Activated naive CD8-positive, alpha-beta T cell treated with anti-CD3 and anti-CD28 coated beads, Interleukin-2, amount 50 U/mL, for 16 hours (primary cell): ENCODE results near the gene BHLHE23.

Experiments used
- DNase-seq: peaks from one replicate; pipeline ENCODE4 v3.0.0-alpha.2; 2020; ENCODE audit warnings: low read depth, low spot score

BHLHE23 gene

GRCh38 chr20:63006540-63007359 lies at the start of gene BHLHE23:
Gene BHLHE23, minus strand, starts transcription at chr20:63006964. Its CDS starts 190 bp downstream, at chr20:63006774.
- no peak for DNase-seq

- DNase-seq: no peak
These were observed 48.9 kb upstream of the BHLHE23 start for GRCh38 chr20:63055575-63056235.

DNA sequence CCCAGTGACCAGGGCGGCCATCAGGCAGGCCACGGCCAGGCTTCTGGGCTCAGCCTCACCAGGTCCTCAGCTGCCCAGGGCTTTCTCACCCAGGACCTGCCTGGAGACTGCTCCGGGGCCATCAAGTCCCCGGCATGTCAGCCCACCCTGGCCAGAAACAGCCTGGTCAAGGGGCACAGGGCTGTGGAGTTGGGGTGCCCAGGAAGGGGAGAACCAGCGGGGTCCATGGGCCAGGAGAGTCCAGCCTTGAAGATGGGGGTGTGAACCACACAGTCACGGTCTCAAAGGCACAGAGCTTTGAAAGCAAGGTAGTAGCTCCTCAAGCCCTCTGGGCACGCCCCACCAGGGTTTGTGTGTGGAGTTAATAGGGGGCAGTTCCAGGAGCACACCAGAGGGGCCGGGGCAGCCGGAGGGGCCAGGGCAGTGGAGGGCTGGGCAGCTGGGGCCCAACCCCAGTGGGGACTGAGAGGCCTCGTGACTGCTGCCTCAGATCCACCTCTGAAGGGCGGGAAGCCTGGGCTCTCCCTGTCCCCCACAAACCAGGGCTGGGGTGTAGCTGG lies 48.0 kb upstream of the BHLHE23 start:
- no peak for DNase-seq

DNA sequence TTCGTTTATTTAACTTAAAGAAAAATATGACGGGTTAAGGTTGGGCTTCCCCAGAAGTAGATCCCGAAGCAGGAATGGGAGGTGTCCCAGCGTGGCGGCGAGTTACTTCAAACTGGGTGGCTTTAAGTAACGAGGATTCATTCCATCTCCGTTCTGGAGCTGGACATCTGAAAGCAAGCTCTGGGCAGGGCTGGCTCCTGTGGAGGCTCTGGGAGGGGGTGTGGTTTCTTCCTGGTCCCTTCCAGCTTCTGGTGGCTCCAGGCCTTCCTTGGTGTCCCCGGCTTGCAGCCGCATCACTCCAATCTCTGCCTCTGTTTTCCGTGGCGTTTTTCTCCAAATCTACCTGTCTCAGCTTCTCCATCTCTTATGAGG lies 47.3 kb upstream of the BHLHE23 start:
- no peak for DNase-seq

DNA sequence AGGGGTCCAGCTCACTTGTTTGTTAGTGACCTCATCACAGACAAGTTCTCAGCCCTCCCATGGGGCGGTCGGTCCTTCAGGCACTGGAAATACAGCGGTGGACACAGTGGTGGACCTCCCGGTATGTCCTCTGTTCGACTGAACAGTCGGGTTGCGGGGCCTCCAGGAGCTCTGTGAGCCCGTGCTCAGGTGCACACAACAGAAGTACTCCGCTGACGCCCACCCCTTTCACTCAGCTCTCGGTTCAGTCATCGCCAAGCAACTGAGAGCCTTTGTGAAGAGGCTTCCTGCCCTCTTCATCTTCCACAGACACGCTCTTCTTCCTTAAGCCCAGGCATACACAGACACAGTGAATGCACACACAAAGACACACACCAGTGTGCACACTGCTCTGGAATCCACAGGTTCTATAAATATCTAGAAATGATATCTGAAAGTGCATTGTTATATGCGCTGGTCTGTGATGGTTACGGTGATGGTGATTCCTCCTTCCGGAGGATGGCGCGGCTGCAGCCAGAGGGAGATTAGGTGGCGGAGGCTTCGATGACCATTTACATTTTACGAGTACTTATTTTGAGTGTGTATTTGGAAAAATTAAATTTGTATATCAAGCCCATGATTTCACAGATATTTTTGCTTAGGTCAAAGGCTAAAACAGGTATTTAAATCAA lies 46.8 kb upstream of the BHLHE23 start:
- DNase-seq: no peak

DNA sequence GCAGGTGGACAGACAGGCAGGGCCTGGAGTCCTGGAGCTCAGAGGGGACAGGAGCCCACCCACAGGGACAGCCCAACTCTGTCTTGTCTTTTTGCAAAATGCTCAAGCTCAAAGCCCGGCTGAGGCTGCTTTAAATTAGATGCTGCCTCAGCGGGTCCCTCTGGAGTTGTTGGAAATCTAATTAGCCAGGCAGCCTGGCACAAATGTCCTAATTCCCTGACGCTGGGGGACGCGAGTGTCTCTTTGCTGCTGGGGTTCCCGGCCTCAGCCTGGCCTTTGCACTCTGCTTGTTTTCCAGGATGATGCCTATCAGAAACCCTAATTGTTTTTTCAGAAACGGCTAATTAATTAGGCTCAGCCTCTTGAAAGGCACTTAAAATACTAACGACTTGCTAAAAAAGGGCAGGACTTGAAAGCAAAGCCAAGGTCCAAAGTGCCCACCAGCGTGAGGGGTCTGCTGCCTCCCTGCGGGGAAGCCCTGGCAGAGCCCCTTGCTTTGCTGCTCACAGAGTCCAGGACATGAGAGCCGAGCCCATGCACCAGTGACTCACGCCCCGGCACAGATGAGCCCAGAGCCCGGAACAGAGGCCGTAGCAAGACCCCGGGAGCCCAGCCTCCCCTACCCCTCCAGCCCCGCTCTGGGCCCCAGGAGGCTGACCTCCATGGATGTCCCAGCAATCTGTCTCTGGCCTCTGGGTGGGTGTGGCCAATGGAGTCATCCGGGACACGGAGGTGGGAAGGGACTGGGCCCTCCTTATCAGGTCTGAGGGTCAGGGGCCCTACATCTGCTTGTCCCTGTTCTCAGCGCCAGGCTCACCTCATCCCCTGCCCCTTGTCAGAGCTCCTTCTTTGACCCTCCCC lies 46.0 kb upstream of the BHLHE23 start:
- no peak for DNase-seq

DNA sequence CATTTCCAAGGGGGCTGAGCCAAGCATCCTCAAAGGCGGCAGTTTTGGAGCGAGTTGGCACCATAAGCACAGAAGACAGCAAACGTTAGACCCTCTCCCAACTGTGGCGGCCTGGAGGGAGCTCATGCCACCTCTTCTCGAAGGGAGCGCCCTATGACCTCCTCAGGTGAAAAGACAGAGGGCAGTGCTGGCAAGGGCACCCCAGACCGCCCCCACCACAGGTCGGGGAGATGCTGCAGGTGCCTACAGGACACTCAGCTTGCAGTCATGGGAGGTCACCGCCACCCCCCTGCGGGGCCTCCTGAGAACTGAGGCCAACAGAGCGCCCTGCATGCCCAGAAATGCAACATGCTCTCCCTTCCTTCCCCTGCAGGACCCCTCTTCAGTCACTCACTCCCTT lies 45.1 kb upstream of the BHLHE23 start:
- DNase-seq: no peak

- DNase-seq: no peak
These were observed 44.6 kb upstream of the BHLHE23 start for GRCh38 chr20:63051186-63051860.

- no peak for DNase-seq
These were observed 43.6 kb upstream of the BHLHE23 start for GRCh38 chr20:63050406-63050805.

- DNase-seq: no peak
These were observed 42.9 kb upstream of the BHLHE23 start for GRCh38 chr20:63049561-63050221.

GRCh38 chr20:63049191-63049518 lies 42.4 kb upstream of the BHLHE23 start:
- DNase-seq: no peak

DNA sequence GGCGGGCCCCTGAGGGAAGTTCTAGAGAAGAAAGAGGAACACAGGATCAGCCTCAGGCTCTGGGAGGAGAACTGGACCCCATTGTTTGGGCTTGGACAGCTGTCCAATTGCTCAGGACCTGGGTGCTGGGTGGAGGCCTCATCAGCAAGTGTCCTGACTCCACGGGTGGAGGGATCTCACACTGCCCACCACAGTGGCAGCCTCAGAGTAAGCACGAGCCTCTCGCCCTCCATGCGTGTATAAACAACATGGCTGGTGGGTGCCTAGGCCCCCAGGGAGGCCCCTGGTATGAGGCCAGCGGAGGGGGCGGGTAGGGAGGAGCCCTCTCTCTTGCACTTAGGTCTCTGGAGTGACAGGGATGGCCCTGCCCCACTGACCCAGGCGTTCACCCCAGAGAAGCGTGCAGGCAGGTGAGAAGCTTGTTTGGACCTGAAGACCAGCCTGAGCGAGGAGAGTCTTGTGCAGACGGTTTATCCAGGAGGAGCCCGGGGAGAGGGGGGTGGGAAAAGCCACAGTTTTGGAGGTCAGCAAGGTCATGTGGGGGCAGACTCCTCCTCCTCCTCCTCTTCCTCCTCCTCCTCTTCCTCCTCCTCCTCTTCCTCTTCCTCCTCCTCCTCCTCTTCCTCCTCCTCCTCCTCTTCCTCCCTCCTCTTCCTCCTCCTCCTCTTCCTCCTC lies 41.9 kb upstream of the BHLHE23 start:
- no peak for DNase-seq

GRCh38 chr20:63047946-63048345 lies 41.2 kb upstream of the BHLHE23 start:
- DNase-seq: no peak

GRCh38 chr20:63047267-63047666 lies 40.5 kb upstream of the BHLHE23 start:
- DNase-seq: no peak

DNA sequence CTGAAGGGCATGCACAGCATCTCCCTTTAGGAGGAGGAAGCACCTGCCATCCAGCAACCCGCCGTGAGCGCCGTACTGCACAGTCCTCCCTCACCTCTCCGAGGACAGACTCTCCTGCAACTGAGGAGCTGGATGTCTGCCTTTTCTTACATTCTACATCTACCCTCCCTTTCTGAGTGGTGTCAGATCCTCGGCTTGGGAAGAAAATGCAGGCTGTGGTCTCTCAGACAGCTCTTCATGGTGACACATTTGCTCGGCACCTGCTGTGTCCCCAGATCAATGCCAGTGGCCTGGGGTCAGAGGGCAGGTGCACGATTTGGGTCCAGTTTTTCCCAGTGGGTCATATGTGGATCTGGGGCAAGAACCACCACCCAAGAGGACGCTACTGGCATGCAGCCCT lies 40.1 kb upstream of the BHLHE23 start:
- DNase-seq: no peak

GRCh38 chr20:63045991-63046390 lies 39.2 kb upstream of the BHLHE23 start:
- DNase-seq: no peak

DNA sequence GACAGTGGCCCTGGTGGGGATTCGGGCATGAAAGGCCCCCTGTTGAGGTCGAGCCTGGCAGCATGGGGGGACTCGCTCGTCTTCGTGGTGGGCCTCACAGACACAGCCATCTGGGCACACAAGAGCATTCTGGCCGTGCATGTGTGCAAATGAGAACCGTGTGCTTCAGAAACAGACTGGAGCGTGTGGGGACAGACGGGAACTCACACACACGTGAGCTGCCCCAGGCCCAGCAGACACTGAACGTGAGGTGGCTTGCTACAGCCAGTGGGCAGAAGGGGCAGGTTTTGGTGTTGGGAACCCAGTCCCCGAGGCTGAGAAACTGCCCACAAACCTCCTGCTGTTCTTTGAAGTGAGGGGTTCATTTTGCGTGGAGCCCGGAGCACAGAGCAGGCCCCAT lies 38.6 kb upstream of the BHLHE23 start:
- no peak for DNase-seq

DNA sequence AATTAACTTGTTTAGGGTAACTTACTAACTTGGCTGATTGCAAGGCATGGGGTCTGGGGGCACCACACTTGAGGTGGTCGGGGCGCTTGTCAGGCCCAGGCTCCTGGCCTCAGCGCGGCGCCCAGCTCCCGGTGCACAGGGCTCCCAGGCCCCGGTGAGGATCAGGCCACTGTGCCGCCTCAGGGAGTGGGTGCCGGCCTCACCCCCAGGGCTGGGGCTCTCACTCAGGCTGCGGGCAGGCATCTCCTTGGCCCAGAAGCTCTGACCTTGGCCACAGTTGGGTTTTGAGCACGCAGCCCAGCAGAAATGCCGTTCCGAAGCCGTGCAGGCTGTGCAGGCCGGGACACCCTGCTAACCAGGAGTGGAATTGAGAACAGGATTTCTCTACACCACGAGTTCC lies 37.8 kb upstream of the BHLHE23 start:
- DNase-seq: no peak

DNA sequence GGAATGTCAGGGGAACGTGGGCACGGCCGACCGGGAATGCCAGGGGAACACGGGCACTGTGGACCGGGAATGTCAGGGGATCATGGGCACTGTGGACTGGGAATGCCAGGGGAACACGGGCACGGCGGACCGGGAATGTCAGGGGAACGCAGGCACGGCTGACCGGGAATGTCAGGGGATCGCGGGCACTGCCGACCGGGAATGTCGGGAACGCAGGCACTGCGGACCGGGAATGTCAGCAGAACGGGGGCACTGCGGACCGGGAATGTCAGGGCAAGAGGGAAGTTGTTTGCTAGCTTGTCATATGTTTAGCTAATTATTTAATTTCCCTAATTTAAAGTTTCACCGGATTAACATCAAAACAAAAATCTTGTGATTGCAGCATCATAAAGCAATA lies 37.4 kb upstream of the BHLHE23 start:
- DNase-seq: no peak
